RWPE1 (cell line): ENCODE results near the gene PGAM4.
"Not testable (repeated sequence)": the region's sequence is repeated elsewhere in the genome, so short reads cannot be mapped to it uniquely, and the experiment has no call there.

Experiments used
- CTCF ChIA-PET: fragments of 350-600 bp; sonication (Branson Sonifier 250); formaldehyde crosslinking; extraction: SDS; loops from one replicate; lab custom pipeline; 2021; lab: Yijun Ruan, JAX
- POLR2A ChIA-PET: fragments of 400-600 bp; formaldehyde crosslinking; extraction: SDS; loops from one replicate; lab custom pipeline; 2020; ENCODE audit warnings: antibody characterized with exemption; ENCODE audit not compliant: low non-redundant PET; lab: Yijun Ruan, JAX
- DNase-seq: peaks from one replicate; pipeline ENCODE4 v3.0.0; 2012; ENCODE audit warnings: low spot score
- H3K27ac ChIP-seq: fragments of 450-650 bp; 2 replicates; pipeline ENCODE4 v1.5.1; 2017
- CTCF ChIP-seq: fragments of 450-650 bp; conservative IDR thresholded peaks from 2 replicates; pipeline ENCODE4 v1.5.1; 2017; ENCODE audit warnings: low read depth, mild to moderate bottlenecking

PGAM4 gene

GRCh38 chrX:77922787-77923186, 46.7 kb downstream of the PGAM4 start:
- no peak for TF ChIP-seq CTCF
- no peak for DNase-seq
- POLR2A ChIA-PET: no interaction called here
- CTCF ChIA-PET: interaction anchor here (0.7 kb wide), 1 partner anchor 55 kb away, joined by 3 read pairs; no protein-coding TSS in a partner anchor
- no peak overlapping the region for H3K27ac ChIP-seq

- H3K27ac ChIP-seq, DNase-seq, CTCF ChIA-PET, POLR2A ChIA-PET: not testable (repeated sequence)
Measured at GRCh38 chrX:77919370-77919769, 50.1 kb downstream of the PGAM4 start.

- H3K27ac ChIP-seq: no peak overlapping the region
- no peak for DNase-seq
- POLR2A ChIA-PET: no interaction called here
- TF ChIP-seq CTCF: no peak
- CTCF ChIA-PET: interaction anchor here (1.2 kb wide), 1 partner anchor 111 kb away, joined by 3 read pairs; no protein-coding TSS in a partner anchor
Measured at GRCh38 chrX:77918568-77918967, 50.9 kb downstream of the PGAM4 start.
